Breast epithelium (tissue), 3 donors: ENCODE results near the gene ATP11C.

Source experiments
- POLR2A ChIP-seq: fragments of 450-650 bp; IDR thresholded peaks from one replicate; pipeline ENCODE4 v1.6.1; 2016; ENCODE audit warnings: antibody characterized with exemption, mild to moderate bottlenecking, moderate library complexity
- TF ChIP-seq, protein P1 (sequence below), 3 donors: fragments of 450-650 bp; IDR thresholded peaks; one replicate each; pipeline ENCODE4 v1.5.1; 2016 to 2017; ENCODE audit warnings: antibody characterized with exemption in 3 of 3, mild to moderate bottlenecking in 3 of 3, moderate library complexity in 3 of 3

DNA sequence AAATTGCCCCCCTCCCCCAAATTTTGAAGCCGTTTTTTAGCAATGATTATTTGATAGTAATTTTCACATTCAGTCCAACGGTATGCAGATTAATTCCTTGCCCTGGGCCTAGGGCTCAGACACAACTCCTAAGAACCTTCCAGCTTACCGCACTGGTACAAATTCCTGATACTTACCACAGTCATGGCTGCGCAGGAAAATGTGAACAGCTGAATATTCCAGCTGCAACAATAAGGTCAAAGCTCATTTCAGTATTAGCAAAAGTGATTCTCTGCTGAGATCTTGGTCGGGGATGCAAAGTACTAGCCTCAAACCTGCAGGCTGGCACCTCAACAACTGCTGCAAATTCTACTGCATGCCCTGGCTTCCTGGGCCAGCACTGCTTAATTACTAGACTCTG, 3.0 kb downstream of the ATP11C start:
- TF ChIP-seq POLR2A, result no peak
- TF ChIP-seq, protein P1, sequence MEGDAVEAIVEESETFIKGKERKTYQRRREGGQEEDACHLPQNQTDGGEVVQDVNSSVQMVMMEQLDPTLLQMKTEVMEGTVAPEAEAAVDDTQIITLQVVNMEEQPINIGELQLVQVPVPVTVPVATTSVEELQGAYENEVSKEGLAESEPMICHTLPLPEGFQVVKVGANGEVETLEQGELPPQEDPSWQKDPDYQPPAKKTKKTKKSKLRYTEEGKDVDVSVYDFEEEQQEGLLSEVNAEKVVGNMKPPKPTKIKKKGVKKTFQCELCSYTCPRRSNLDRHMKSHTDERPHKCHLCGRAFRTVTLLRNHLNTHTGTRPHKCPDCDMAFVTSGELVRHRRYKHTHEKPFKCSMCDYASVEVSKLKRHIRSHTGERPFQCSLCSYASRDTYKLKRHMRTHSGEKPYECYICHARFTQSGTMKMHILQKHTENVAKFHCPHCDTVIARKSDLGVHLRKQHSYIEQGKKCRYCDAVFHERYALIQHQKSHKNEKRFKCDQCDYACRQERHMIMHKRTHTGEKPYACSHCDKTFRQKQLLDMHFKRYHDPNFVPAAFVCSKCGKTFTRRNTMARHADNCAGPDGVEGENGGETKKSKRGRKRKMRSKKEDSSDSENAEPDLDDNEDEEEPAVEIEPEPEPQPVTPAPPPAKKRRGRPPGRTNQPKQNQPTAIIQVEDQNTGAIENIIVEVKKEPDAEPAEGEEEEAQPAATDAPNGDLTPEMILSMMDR (IDR thresholded peaks at IDR 0.05), result no peak
